ENCODE data around the gene VPS13C. TPM values are rescaled to one million over a fixed set of nuclear protein-coding genes. Genes with fewer than 3 reads are reported as not detected.
"Not testable (repeated sequence)": the region's sequence is repeated elsewhere in the genome, so short reads cannot be mapped to it uniquely, and the experiment has no call there.

VPS13C gene
- total and polyA plus RNA-seq, 8 donors: 5.4 to 207 (median 89.4) TPM

- H3K9me3 ChIP-seq: no peaks in the 10 kb centered on the region
- intact Hi-C loops (cut with DNase I; ENCODE audit: low total_unique reads): no loop called here
- no peak for DNase-seq
- no peak overlapping the region for H3K4me3 ChIP-seq
- WGBS, 5 donors: 52 to 68% (median 59%) methylated on average over 5 of the region's 5 CpGs
- no peaks in the 10 kb centered on the region for H3K36me3 ChIP-seq
- H3K27ac ChIP-seq: no peak overlapping the region
- no peak for TF ChIP-seq POLR2A (IDR thresholded peaks at IDR 0.05)
- TF ChIP-seq POLR2AphosphoS5 (IDR thresholded peaks at IDR 0.05): no peak
- no peak for TF ChIP-seq CTCF (IDR thresholded peaks at IDR 0.05)
- TF ChIP-seq EP300 (IDR thresholded peaks at IDR 0.05): no peak
- peaks cover 12 to 71% (median 48%) of the 10 kb centered on the region in 4 donors for H3K4me1 ChIP-seq
- no peaks in the 10 kb centered on the region for H3K27me3 ChIP-seq
Measured at GRCh38 chr15:62053439-62054085, 6.7 kb downstream of the VPS13C start.

- H3K9me3 ChIP-seq: no peaks in the 10 kb centered on the region
- WGBS, 5 donors: 77 to 100% (median 88%) methylated on average over 1 of the region's 1 CpG
- peaks cover 10 to 64% (median 41%) of the 10 kb centered on the region in 4 donors for H3K4me1 ChIP-seq
- TF ChIP-seq CTCF (IDR thresholded peaks at IDR 0.05) (no peak), EP300 (IDR thresholded peaks at IDR 0.05) (no peak), POLR2A (IDR thresholded peaks at IDR 0.05) (no peak), POLR2AphosphoS5 (IDR thresholded peaks at IDR 0.05) (no peak)
- H3K36me3 ChIP-seq: no peaks in the 10 kb centered on the region
- no peak overlapping the region for H3K27ac ChIP-seq
- no peaks in the 10 kb centered on the region for H3K27me3 ChIP-seq
- no peak for DNase-seq
- intact Hi-C loops (cut with DNase I; ENCODE audit: low total_unique reads): no loop called here
- H3K4me3 ChIP-seq: no peak overlapping the region
Measured at GRCh38 chr15:62052713-62053112, 7.5 kb downstream of the VPS13C start.

- Histone ChIP-seq H3K27ac (no peak overlapping the region), H3K4me1 (peaks cover 15 to 73% (median 52%) of the 10 kb centered on the region in 4 donors), H3K27me3 (no peaks in the 10 kb centered on the region), H3K4me3 (no peak overlapping the region), H3K9me3 (no peaks in the 10 kb centered on the region), H3K36me3 (no peaks in the 10 kb centered on the region)
- intact Hi-C loops (cut with DNase I; ENCODE audit: low total_unique reads): no loop called here
- no peak for DNase-seq
- no peak for TF ChIP-seq EP300 (IDR thresholded peaks at IDR 0.05)
- no peak for TF ChIP-seq CTCF (IDR thresholded peaks at IDR 0.05)
- TF ChIP-seq POLR2AphosphoS5 (IDR thresholded peaks at IDR 0.05): no peak
- no peak for TF ChIP-seq POLR2A (IDR thresholded peaks at IDR 0.05)
- WGBS, 5 donors: 93 to 98% (median 94%) methylated on average over 4 of the region's 4 CpGs
Measured at GRCh38 chr15:62051166-62051565, 9.1 kb downstream of the VPS13C start.

DNA sequence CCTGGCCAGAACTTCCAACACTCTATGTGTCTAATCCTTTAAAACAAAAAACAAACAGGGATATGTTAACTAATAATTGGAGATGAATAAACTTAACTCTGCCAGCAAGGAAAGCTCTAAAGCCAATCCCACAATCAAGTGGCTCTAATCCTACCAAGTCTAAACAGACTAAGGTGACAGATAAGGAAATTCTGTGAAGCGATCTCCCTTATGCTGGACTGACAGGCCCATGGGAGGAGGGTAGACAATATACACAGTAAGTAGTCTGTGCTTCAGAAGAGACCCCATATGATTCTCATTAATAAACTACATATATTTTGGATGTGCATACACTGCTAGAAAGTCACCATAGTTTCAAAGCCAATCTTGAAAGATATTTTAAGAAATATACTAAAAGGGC is 10.1 kb downstream of the VPS13C start:
- TF ChIP-seq EP300 (IDR thresholded peaks at IDR 0.05): no peak
- no peak for TF ChIP-seq POLR2AphosphoS5 (IDR thresholded peaks at IDR 0.05)
- TF ChIP-seq POLR2A (IDR thresholded peaks at IDR 0.05): no peak
- no peak for TF ChIP-seq CTCF (IDR thresholded peaks at IDR 0.05)
- intact Hi-C loops (cut with DNase I; ENCODE audit: low total_unique reads): no loop called here
- no peaks in the 10 kb centered on the region for H3K27me3 ChIP-seq
- 28 to 62% (median 47%) methylated on average over 1 of the region's 1 CpG for WGBS, 5 donors
- peaks cover 15 to 79% (median 58%) of the 10 kb centered on the region in 4 donors for H3K4me1 ChIP-seq
- DNase-seq: no peak
- H3K27ac ChIP-seq: peak overlapping the region in 2 of 5 donors; percentile 1 to 33
- no peaks in the 10 kb centered on the region for H3K9me3 ChIP-seq
- H3K36me3 ChIP-seq: no peaks in the 10 kb centered on the region
- H3K4me3 ChIP-seq: no peak overlapping the region

DNA sequence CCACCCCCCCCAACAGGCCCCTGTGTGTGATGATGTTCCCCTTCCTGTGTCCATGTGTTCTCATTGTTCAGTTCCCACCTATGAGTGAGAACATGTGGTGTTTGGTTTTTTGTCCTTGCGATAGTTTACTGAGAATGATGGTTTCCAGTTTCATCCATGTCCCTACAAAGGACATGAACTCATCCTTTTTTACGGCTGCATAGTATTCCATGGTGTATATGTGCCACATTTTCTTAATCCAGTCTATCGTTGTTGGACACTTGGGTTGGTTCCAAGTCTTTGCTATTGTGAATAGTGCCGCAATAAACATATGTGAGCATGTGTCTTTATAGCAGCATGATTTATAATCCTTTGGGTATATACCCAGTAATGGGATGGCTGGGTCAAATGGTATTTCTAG is 12.0 kb downstream of the VPS13C start:
- H3K9me3 ChIP-seq; H3K27me3 ChIP-seq; H3K27ac ChIP-seq; H3K36me3 ChIP-seq; H3K4me3 ChIP-seq; intact Hi-C loops (cut with DNase I; ENCODE audit: low total_unique reads); DNase-seq: not testable (repeated sequence)
- H3K4me1 ChIP-seq: peaks cover 9 to 73% (median 44%) of the 10 kb centered on the region in 4 donors
- 87 to 98% (median 91%) methylated on average over 4 of the region's 4 CpGs for WGBS, 5 donors

Data from stomach (tissue), 9 donors.